NOMO-1 (cell line): ENCODE measurements around the gene SLCO2B1.
A peak's percentile ranks its signal among the peaks of the same experiment; 100 is the strongest.

Experiments used
- DNase-seq, 2 experiments: peaks; one replicate each; lab custom pipeline; 2025; ENCODE audit not compliant: unreplicated experiment in 2 of 2; lab: John Stamatoyannopoulos, UW

SLCO2B1 gene

DNA sequence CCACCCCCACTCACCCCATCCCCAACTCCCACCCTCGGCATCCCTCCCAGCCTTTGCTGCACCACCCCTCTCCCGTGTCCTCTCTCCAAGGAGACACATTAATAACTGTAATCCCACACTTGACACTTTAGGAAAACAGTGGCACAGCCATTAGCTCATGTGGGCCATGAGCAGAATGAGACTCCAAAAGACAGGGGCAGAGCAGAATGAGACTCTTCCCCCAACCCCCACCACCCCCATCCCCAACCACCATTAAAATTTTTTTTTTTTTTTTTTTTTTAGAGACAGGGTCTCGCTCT, 6.2 kb upstream of the SLCO2B1 start:
- DNase-seq: no peak

DNA sequence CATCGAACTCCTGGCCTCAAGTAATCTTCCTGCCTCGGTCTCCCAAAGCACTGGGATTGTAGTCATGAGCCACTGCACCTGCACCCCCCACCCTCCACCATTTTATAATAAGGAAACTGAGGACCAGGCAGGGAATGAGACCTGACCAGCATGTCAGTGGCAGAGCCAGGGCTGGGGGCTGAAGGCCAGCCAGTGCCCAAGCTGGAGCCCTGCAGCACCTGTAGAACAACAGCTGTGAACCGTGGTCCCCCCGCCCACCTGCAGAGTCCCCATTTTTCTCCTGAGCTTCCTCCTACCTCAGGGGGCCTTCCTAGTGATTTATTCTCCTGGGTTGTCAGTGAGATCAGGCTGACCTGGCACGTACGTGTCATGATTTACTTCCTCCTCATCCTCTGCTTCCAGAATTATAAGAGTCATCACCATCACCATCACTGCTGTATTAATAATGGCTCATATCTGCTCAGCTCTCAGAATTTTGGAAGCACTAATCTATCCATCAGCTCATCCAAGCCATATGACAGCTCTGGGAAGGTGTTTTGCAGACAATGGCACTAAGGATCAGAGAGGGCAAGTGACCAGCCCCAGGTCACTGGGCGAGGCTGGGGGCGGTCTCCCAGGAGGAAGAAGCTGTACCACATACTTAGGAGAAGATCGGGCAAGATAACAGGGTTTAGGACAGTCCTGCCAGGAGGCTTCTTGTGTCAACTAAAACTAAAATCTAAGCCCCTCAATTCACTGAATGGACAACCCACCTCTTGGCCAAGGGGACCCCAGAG, 5.5 kb upstream of the SLCO2B1 start:
- no peak for DNase-seq

DNA sequence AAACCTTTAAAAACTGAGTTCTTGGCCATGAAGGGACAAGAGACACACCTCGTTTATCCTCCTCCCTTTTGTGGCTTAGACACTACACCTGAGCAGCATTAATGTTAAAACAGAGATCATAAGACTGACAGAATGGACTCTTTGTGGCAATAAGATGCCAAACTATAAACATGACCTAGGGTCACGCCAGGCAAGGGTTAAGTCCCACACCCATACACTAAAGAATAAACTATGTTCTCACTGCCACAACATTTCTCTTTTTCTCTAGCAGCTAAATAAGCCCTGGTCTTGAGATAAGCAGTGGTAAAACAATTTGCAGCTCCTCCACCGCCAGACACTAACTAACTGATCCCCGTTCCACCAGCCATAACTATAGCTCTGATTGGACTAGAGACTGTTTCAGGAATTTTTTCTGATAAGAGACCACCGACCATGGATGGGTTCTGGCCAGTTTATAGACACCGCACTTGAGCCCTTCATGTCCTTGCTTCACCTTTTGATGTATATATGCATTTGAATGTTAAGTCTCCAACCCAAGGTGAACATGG, 4.9 kb upstream of the SLCO2B1 start:
- no peak for DNase-seq

DNA sequence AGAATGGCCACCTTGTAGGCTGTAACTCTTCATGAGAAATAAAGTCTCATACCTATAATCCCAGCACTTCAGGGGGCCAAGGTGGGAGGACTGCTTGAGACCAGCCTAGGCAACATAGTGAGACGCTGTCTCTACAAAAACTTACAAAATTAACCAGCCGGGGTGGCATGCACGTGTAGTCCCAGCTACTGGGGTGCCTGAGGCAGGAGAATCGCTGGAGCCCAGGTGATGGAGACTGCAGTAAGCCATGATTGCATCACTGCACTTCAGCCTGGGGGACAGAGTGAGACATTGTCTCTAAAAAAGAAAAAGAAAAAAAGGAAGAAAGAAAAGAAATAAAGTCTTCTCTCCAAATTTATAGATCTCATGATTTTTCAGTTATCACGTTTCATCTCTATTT, 4.2 kb upstream of the SLCO2B1 start:
- no peak for DNase-seq

DNA sequence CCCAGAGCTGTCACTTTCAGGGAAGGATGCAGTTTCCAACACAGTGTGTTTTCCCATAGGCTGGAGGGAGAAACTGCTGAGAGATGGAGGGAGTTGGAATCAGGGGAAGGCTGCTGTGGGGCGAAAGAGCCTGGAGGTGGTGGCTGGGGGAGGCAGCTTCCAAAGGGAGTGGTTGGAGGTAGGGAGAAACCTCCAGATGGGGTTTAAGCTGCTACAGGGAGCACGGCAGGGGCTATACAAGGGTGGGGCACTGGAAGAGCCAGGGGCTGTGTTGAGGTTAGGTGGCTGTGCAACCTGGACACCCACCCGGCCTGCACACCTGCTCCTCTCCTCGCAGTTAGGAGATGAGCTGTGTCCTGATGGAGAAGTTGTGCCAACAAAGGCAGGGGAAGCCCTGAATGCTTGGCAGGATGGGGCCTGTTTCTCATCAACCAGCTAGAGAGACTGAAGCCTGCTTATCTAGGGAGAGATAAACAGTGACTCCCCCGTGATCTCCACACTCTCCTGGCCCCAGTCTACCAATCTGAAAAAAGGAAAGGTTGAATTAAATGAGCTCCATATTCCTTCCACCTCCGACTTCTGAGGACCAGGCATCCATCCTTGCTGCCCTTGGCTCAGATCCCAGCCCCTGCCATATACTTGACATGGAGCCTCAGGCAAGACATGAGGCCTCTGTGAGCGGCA, 3.6 kb upstream of the SLCO2B1 start:
- DNase-seq: no peak

DNA sequence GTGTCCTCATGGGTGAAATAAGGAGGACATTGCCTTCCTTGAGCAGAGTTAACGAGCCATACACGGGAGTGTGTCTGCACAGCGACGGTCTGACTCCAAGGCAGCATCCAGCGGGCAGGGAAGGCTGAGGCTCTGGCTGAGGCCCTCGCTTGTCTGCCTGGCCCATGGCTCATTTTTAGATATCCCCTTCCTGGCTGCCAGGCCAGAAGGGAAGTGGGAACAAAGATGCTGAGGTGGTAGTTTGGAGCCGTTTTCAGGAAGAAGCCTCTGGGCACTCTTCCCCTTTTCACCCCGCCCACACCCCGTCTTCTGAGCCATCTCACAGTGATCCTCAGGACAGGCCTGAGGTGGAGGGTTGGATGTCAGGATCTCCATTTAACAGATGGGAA, 3.0 kb upstream of the SLCO2B1 start:
- peak; percentile 8 to 24 for DNase-seq

DNA sequence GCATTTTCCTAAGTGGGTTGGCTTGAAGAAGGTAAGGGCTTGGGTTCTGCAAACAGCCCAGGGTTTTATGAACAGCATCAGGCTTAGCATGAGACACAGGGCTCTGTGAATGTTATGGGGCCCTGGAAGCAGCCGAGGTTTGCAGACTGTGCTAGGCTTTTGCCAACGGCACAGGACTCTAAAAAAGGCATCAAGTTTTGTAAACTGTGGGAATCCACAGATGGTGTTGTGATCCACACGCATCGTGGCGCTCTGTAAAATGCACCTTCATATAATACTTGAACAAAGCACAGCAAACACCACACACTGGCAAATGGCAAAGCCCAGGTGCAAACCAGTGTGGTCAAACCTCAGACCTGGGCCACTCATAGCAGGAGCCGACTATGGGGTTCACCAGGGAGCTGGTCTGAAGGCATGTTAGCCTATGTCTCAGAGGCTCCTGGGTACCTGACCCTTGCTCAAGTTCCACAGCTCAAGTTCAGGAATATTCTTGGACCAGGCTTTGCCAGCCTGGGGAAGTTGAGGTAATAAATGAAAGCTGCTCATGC, 2.4 kb upstream of the SLCO2B1 start:
- DNase-seq: no peak

- DNase-seq: no peak
These were observed 991 bp upstream of the SLCO2B1 start for GRCh38 chr11:75149766-75150465.

GRCh38 chr11:75151346-75152047, 590 bp downstream of the SLCO2B1 start:
- no peak for DNase-seq

GRCh38 chr11:75152090-75152489, 1.2 kb downstream of the SLCO2B1 start:
- DNase-seq: no peak

DNA sequence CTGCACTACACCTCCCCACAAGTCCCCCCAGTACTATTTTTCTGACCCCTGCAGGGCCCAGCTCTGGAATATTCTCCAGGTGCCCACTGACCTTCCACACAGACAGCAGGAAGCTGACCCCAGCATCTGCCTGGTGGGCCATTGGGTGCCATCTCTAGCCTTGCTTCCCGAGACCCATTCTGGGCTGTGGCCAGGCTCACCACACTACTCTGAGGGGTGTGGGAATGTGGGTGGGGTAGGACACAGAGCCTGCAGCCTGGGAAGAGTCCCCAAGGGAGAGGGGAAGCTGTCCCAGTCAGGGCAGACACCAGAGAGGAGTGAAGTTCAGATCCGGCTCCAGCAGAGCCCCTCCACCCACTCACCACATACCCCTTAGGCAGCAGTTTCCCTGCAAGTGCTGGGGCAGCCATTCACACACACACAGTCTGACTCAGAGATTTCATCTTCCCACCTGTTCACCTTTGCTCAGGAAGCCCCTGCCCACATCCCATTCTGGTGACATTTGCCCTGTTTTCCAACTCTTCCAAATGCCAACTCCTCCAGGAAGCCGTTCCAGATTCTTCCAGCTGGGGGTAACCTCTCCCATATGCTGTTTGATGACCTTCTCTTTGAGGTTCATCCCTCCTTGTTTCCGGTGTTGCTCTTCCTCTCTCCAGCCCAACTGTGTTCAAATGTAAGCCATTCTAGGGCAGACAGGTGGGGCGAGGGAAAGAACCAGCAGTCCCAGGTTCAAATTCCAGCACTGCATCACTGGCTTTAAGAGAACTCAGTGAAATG, 1.9 kb downstream of the SLCO2B1 start:
- DNase-seq: no peak

GRCh38 chr11:75154646-75155569, 4.0 kb downstream of the SLCO2B1 start:
- no peak for DNase-seq

GRCh38 chr11:75155570-75156422, 4.9 kb downstream of the SLCO2B1 start:
- no peak for DNase-seq

GRCh38 chr11:75158241-75158640, 7.3 kb downstream of the SLCO2B1 start:
- DNase-seq: no peak

DNA sequence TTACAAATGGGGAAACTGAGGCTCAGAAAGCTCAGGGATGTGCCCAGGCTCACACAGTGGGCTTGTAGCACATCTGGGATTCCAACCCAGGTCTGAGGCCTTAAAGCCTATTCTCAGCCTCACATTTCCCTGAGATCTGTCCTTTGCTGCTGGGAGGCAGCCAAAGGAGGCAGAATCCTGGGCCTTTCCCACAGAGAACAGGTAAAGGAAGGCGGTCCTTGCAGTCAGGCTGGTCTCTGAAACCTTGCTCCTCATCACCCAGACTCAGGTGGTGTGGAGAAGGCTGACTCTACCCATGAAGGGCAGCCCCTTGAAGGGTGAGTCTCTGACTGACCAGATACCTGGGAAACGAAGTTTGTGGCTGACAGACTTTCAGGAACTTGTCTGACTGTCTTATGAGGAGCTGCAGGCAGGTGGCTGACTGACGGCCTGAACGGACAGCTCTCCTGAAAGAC, 7.8 kb downstream of the SLCO2B1 start:
- no peak for DNase-seq

DNA sequence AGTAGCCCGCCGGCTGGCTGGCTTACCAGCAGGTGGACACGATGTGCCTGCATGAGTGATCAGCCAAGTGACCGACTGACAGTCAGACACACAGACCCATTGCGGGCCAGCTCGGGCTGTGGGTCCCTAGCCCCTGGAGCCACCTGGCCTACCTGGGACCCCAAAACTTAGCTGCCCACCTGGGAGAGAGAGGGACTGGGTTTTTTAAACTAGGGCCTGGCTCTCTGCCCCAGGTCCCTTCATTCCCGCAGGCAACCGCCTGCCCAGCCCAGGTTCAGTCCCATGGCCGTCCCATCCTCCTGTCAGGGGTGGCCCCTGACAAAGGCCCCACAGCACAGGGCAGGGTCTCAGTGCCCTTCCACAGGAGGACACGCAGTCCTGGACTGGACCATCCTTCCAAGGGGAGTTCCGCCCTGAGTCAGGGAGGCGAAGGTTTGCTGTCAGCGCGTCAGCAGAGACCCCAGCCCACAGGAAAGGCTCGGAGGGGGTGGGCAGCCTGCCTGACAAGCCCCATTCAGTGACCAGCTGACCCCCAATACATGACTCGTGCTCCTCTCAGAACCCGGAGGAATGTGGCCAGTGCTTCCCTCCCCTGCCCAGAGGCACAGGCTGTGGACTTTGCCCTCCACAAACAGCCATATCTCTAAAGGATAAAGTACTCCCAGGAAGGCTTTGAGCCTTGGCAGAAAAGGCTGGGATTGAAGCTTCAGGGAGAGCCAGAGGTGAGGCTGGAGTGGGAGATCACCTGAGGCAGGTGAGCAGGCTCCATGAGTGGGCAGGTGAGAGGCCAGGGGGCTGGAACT, 8.4 kb downstream of the SLCO2B1 start:
- DNase-seq: no peak

DNA sequence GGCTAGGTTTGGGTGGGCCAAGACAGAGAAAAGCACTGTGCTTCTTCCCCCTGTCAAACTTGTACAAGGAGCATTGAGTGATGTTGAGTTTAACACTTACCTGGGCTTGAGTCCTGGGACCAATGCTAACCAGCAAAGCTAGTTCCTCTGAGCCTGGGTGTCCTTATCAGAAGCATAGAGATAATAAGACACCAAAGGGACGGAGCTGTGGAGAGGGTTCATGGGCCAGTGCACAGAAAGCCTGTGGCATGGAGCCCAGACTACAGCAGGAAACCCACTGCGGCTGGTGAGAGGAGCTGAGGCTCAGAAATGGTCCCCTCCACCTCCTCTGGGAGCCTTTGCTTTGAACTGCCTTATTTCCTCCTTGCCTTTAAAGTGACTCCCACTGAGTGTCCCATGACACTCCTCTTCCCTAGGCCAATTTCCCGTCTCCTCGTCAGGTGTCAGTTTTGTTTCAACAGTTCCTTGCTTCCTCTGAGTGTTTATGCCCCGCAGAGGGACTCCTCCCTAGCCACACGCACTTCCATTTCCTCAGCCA, 9.4 kb downstream of the SLCO2B1 start:
- no peak for DNase-seq
